Measurements from ENCODE around the gene ART5. TPM values are rescaled to one million over a fixed set of nuclear protein-coding genes. Genes with fewer than 3 reads are reported as not detected.

Gene ART5
- total RNA-seq, 2 donors from 2014 or later: 3.1 TPM; not detected in 1

Small RNA genes lying within 50 kb of the gene (small RNA-seq; reads per million reads assigned to genes)
- 0 reads per million in 2 donors for gene RF00019

Other genes with a start within 250 kb of the ART5 start
- gene ART1, start 3.1 kb upstream of the ART5 start, total RNA-seq: not detected
- gene CHRNA10, start 29.4 kb upstream of the ART5 start, total RNA-seq: under 1 TPM; 0.74 to 0.96 TPM
- gene NUP98, start 155.6 kb upstream of the ART5 start, total RNA-seq: 100 to 1,000 TPM; 127 to 136 TPM
- 10 to 100 TPM; 26.6 to 33.5 TPM for gene PGAP2, start 166.6 kb upstream of the ART5 start, total RNA-seq
- 10 to 100 TPM; 41.1 to 56.4 TPM for gene RHOG, start 199.0 kb upstream of the ART5 start, total RNA-seq
- 10 to 100 TPM; 34.1 to 65.0 TPM for gene STIM1, start 213.7 kb upstream of the ART5 start, total RNA-seq